Skin epidermis (tissue), 12 donors: ENCODE results near the gene LAMA5.
A peak's percentile ranks its signal among the peaks of the same experiment; 100 is the strongest.

Source experiments
- H3K27ac ChIP-seq, 21 experiments: fragments of 200-600 bp; sonication (generic) in 11 of 21; one replicate each; pipeline ENCODE4 v1.5.0; 2020; ENCODE audit warnings: mild to moderate bottlenecking in 3 of 21, inconsistent platforms in 2 of 21, moderate library complexity in 2 of 21
- H3K4me3 ChIP-seq, 7 experiments: fragments of 200-600 bp; sonication (generic) in 2 of 7; one replicate each; pipeline ENCODE4 v1.5.0; 2020; ENCODE audit warnings: inconsistent platforms in 2 of 7, mild to moderate bottlenecking in 2 of 7, moderate library complexity in 1 of 7

Gene LAMA5

GRCh38 chr20:62367136-62367632 is at the start of gene LAMA5:
TSS of gene LAMA5 (minus strand) at chr20:62367312. CDS start at chr20:62367245, 67 bp downstream.
- Histone ChIP-seq H3K4me3 (peak within 1 kb of the TSS; percentile 57 to 79 (median 61)), H3K27ac (peak within 1 kb of the TSS; percentile 55 to 95 (median 85))

- Histone ChIP-seq H3K4me3 (no peak overlapping the region), H3K27ac (no peak overlapping the region)
Measured at GRCh38 chr20:62415354-62416111, 48.4 kb upstream of the LAMA5 start.

- no peak overlapping the region for H3K27ac ChIP-seq
- H3K4me3 ChIP-seq = no peak overlapping the region
Measured at GRCh38 chr20:62413896-62414481, 46.9 kb upstream of the LAMA5 start.

- H3K4me3 ChIP-seq = no peak overlapping the region
- no peak overlapping the region for H3K27ac ChIP-seq
Measured at GRCh38 chr20:62413025-62413570, 46.0 kb upstream of the LAMA5 start.

GRCh38 chr20:62412194-62413024 is 45.3 kb upstream of the LAMA5 start:
- Histone ChIP-seq H3K4me3 (no peak overlapping the region), H3K27ac (no peak overlapping the region)

- H3K4me3 ChIP-seq = no peak overlapping the region
- H3K27ac ChIP-seq = no peak overlapping the region
Measured at GRCh38 chr20:62411479-62412193, 44.5 kb upstream of the LAMA5 start.

GRCh38 chr20:62410746-62411478 is 43.8 kb upstream of the LAMA5 start:
- no peak overlapping the region for H3K27ac ChIP-seq

GRCh38 chr20:62409931-62410745 is 43.0 kb upstream of the LAMA5 start:
- no peak overlapping the region for H3K4me3 ChIP-seq
- no peak overlapping the region for H3K27ac ChIP-seq

More at GRCh38 chr20:62410746-62411478, 43.8 kb upstream of the LAMA5 start:
- no peak overlapping the region for H3K4me3 ChIP-seq

GRCh38 chr20:62409086-62409853 is 42.2 kb upstream of the LAMA5 start:
- H3K27ac ChIP-seq = no peak overlapping the region
- H3K4me3 ChIP-seq = no peak overlapping the region

GRCh38 chr20:62408640-62409039 is 41.5 kb upstream of the LAMA5 start:
- H3K27ac ChIP-seq = no peak overlapping the region
- no peak overlapping the region for H3K4me3 ChIP-seq

- Histone ChIP-seq H3K4me3 (no peak overlapping the region), H3K27ac (no peak overlapping the region)
Measured at GRCh38 chr20:62408055-62408454, 40.9 kb upstream of the LAMA5 start.

GRCh38 chr20:62407221-62407992 is 40.3 kb upstream of the LAMA5 start, which contains the start of gene CABLES2:
TSS of gene CABLES2 (minus strand) at chr20:62407285. CDS start at chr20:62407276, 9 bp downstream.
- H3K27ac ChIP-seq = peak within 1 kb of the TSS in 17 of 21 experiments; percentile 37 to 86 (median 67)
- peak within 1 kb of the TSS; percentile 46 to 65 (median 51) for H3K4me3 ChIP-seq

GRCh38 chr20:62406635-62407176 is 39.6 kb upstream of the LAMA5 start:
- H3K4me3 ChIP-seq = peak overlapping the region; percentile 46 to 65 (median 51)

GRCh38 chr20:62405981-62406513 is 38.9 kb upstream of the LAMA5 start:
- Histone ChIP-seq H3K4me3 (peak overlapping the region; percentile 46 to 65 (median 51)), H3K27ac (peak overlapping the region in 6 of 21 experiments; percentile 56 to 86 (median 76))

More at GRCh38 chr20:62406635-62407176, 39.6 kb upstream of the LAMA5 start:
- peak overlapping the region in 16 of 21 experiments; percentile 37 to 86 (median 68) for H3K27ac ChIP-seq
